Frontal cortex (tissue), 4 donors: Measurements from ENCODE around the gene MED25. TPM values are rescaled to one million over a fixed set of nuclear protein-coding genes. Genes with fewer than 3 reads are reported as not detected.

Experiments used
- DNase-seq, 2 donors: peaks; one replicate each; pipeline ENCODE4 v3.0.0; 2012; ENCODE audit warnings: low spot score in 2 of 2
- FAIRE-seq: peaks from 2 replicates; lab custom pipeline; 2012; peaks lifted over from hg19 to GRCh38; lab: Jason Lieb, UNC
- total RNA-seq: library from RNA; depleted of rRNA; stranded (reverse); fragments of >200 nt; gene quantifications from one replicate; pipeline ENCODE4 v1.2.3, GENCODE V29; 2014
- donor health status: control.
- donor health status: control.
- donor health status: control.

Gene MED25
- total RNA-seq: 14.3 TPM

DNA sequence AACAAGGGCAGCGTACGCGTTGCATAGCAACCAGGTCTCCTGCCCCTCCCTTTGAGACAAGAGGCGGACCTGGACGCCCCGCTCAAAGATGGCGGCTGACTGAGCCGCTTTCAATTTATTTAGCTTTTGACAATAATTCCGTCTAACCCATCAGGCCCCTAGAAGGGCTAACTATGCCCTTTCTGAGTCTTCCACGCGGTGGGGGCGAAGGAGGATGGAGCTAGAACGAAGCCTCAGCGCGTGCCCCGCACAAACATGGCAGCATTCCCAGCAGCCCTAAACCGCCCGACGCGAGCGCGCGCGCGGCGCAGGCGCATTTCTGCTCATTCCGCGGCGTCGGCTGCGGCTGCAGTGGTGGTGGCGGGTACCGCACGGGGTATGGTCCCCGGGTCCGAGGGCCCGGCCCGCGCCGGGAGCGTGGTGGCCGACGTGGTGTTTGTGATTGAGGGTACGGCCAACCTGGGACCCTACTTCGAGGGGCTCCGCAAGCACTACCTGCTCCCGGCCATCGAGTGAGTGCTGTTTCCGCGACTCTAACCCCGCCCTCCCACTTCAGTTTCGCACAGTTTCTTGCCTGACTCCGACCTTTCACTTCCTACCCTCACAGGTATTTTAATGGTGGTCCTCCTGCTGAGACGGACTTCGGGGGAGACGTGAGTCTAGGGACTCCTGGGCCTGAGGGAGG, at the start of gene MED25:
TSS of gene MED25 (plus strand) at position 326 of the 685 bp plus-strand sequence. CDS start at position 379, 53 bp downstream.
- FAIRE-seq (no peak), DNase-seq (peak; percentile 92 to 93)

DNA sequence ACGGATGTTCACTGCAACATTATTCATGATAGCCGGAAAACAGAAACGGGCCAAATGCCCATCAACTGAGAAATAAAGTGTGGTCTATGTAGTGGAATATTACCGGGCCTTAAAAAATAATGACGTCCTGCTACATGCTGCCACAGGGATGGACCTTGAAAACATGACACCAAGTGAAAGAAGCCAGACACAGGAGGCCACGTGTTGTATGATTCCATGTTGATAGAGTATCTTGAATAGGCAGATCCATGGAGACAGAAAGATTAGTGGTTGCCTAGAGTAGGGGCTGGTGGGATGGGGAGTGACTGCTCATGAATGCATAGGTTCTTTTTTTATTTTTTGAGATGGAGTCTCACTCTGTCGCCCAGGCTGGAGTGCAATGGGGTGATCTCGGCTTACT, 47.6 kb upstream of the MED25 start:
- FAIRE-seq: no peak
- DNase-seq: no peak

DNA sequence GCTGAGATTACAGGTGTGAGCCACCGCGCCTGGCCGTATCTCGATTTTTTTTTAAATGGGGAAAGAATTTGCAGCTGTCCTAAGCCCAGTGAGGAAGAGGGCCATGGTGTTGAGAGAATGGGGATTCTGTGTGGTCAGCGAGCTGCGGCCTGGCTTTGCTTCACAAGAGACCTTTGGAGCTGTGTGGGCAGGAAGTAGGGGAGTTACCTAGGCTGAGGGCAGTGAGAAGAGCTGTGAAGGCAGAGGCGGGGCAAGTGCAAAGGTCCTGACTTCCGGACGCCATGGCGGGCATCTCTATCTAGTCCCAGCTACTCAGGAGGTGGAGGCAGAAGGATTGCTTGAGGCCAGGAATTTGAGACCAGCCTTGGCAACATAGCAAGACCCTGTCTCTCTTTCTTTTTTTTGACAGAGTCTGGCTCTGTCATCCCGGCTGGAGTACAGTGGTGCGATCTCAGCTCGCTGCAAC, 46.4 kb upstream of the MED25 start:
- no peak for FAIRE-seq

DNA sequence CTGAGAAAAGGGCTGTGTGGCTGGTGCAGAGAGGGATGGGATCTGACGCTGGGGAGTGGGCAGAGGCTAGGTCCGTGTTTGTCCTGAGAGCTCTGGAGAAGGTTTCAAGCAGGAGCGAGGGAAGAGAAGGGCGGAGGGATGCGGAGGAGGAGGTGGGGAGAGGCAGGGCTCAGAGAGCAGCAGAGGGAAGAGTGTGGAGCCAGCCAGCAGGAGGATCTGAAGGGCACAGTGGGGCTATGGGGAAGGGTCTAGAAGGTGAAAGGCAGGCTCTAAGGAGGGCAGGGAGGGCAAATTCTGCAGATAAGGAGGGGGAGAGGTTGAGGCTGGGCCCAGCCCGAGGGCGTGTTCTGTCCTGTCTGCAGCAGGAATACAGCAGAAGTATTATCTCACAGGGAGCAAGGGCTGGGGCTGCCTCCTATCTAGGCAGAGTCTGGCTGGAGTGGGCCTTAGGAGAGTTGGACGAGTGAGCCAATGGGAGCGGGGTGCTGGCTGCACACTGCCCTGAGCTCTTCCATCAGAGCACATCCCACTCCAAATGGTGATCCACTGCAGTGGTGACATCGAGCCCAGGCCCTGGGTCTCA, 45.1 kb upstream of the MED25 start:
- no peak for DNase-seq
- FAIRE-seq: no peak

More for the DNA sequence above, 46.4 kb upstream of the MED25 start:
- no peak for DNase-seq

GRCh38 chr19:49773663-49774350, 44.3 kb upstream of the MED25 start:
- DNase-seq (no peak), FAIRE-seq (no peak)

DNA sequence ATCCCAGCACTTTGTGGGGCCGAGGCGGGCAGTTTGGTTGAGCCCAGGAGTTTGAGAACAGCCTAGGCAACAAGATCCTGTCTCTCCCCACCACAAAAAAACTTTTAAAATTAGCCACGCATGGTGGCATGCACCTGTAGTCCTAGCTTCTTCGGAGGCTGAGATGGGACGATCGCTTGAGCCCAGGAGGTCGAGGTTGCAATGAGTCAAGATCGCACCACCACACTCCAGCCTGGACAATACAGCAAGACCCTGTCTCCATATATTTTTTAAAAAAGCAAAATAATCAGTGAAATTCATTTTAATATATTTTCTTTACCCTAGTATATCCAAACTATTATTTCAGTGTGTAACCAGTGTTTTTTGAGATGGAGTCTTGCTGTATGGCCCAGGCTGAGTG, 43.1 kb upstream of the MED25 start:
- FAIRE-seq: no peak
- no peak for DNase-seq

DNA sequence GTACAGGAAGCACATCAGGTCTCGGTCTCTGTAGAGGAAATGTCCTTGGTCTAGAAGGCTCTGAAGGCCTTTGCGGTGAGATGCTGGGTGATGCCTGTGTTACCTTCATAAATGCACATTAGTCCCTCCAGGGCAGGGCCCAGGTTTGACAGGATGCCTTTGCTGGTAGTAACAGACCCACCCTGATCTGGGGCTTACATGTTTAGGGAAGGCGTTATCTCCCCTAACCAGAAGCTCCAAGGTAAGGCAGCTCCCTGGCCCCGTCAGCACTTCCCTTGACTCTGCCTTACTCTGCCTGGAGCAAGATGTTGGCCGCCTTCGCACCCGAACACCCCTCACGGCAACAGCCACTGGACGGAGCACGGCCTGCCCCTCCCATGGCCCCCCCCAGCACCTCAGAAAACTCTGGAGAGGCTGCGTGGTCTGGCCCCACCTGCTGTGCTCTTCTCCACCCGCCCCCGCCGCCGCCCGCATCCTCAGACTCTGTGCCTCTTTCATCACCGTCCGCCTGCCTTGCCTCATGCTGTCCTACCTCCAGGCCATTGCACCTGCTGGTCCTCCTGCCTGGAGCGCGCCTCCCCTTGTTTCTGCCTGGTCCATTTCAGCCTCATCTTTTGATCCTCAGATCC, 42.2 kb upstream of the MED25 start:
- DNase-seq (no peak), FAIRE-seq (no peak)

DNA sequence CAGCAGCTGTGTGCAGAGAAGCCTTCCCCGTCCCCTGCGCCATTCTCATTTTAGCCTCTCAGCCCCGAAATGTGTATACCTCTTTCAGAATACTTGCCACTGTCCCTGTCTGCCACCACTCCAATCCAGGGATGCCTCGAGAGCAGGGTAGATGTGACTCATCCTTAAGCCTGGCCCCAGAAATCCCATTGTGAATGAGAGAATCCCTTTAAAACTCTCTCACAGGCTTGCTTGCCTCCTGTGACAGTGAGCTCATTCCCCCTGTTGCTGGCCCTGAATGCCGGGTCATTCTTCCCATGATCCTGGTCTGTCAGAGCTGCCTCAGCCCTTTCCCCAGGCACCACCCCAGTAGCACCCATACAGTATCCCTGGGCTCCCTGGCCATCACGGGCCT, 41.7 kb upstream of the MED25 start:
- FAIRE-seq: no peak

DNA sequence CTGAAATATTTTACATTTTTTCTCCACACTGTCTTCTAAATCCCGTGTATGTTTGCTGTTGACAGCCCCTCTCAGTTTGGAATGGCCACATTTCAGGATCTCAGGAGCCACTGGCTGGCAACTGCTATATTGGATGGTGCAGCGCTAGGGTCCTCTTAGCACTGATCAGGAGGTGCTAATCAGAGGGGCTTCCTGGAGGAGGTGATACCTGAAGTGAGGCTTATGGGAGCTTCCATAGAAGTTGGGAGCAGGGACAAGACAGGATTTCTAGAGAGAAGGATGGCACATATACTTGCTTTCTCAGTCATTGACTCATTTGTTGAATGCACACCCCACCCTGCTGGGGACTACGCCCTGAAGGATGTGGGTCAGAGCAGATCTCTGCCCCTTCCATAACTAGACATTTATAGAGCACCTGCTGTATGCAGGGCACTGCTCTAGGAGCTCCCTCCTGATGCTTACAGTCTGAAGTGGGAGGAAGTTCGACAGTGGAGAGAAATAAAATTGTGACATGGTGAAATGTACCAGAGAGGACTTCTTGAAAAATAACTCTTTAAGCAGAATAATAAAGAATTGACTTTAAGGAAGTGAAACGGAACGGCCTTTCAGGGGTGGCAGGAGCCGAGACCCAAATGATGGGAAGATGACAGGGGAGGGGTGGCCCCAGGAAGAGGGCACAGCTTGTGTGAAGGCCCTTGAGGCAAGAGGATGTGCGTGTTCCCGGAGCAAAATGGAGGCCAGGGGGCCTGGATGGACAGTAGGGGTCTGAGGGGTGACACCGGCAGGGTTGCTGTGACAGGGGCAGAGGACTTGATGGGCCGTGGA, 38.1 kb upstream of the MED25 start:
- no peak for FAIRE-seq

More for the DNA sequence above, 41.7 kb upstream of the MED25 start:
- DNase-seq: no peak

GRCh38 chr19:49780861-49781260, 37.2 kb upstream of the MED25 start:
- DNase-seq: no peak
- FAIRE-seq: no peak

More for the DNA sequence above, 38.1 kb upstream of the MED25 start:
- no peak for DNase-seq

GRCh38 chr19:49781394-49781793, 36.7 kb upstream of the MED25 start:
- no peak for DNase-seq
- no peak for FAIRE-seq

DNA sequence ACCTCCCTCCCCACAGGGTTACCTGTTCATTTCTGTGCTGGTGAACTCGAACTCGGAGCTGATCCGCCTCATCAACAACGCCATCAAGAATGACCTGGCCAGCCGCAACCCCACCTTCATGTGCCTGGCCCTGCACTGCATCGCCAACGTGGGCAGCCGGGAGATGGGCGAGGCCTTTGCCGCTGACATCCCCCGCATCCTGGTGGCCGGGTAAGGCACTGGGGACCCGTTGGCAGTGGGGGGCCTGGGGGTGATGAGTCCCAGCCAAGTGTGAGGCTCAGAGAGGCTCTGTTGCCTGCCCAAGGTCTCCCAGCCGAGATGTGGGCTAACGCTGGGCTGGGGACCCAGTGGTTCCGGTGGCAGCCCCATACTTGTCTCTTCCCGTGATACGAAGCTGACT, 35.6 kb upstream of the MED25 start:
- FAIRE-seq (no peak), DNase-seq (no peak)

DNA sequence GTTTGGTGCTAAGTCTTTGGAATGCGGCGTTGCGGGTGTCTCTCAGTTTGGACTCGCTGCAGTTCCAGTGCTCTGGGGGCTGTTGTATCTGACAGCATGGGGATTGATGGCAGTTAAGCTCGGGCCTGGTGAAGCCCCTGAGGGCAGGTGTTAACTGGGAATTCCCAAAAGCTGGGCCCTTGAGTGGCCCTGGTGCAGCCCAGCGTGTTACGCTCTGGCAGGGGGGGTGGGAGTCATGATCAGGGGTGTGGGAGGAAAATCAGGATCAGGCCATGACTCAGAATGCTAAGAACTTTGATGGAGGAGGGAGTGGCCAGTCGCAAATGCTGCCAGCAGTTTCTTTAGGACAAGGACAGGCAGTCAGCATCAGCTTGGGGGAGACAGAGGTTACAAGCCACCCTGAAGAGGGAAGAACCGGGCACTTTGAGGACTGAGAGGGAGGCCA, 31.7 kb upstream of the MED25 start:
- DNase-seq (no peak), FAIRE-seq (no peak)

- FAIRE-seq: no peak
- no peak for DNase-seq
These were observed 30.3 kb upstream of the MED25 start for GRCh38 chr19:49787746-49788145.

- DNase-seq (no peak), FAIRE-seq (no peak)
These were observed 29.2 kb upstream of the MED25 start for GRCh38 chr19:49788857-49789256.

DNA sequence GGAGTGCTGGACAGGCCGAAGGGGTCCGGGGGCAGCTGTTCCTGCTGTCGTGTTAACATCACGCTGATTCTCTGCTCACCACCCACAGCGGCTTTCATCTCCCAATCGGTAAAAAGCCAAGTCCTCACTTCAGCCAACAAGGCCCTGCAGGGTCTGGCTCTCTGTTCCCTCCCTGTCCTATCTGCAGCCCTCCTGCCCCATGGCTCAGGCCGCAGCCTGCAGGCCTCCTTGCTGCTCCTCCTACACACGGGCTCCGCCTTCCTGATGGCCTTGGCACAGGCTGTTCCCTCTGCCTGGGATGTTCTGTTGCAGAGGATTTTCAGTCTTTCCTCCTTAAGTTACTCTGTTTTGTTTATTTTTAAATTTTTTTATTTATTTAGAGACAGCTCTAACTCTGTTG, 27.2 kb upstream of the MED25 start:
- no peak for FAIRE-seq
- peak in 1 of 2 donors; percentile 45 for DNase-seq

- FAIRE-seq: no peak
These were observed 26.2 kb upstream of the MED25 start for GRCh38 chr19:49791776-49792445.

GRCh38 chr19:49792829-49793560, 25.1 kb upstream of the MED25 start:
- FAIRE-seq (no peak), DNase-seq (no peak)

More at GRCh38 chr19:49791776-49792445, 26.2 kb upstream of the MED25 start:
- DNase-seq: no peak

GRCh38 chr19:49793561-49793840, 24.6 kb upstream of the MED25 start:
- FAIRE-seq (no peak), DNase-seq (no peak)
